Left ventricle myocardium superior (tissue), 1 donor: ENCODE measurements around the gene RBM38. TPM values are rescaled to one million over a fixed set of nuclear protein-coding genes. Genes with fewer than 3 reads are reported as not detected.
"Not testable (repeated sequence)": the region's sequence is repeated elsewhere in the genome, so short reads cannot be mapped to it uniquely, and the experiment has no call there.

Experiments
- ATAC-seq: fragments of 200-7000 bp; cut with Tn5 transposase; one replicate; pipeline ENCODE4 v1.9.1; 2020; ENCODE audit warnings: mild to moderate bottlenecking, moderate library complexity
- DNase-seq: peaks from one replicate; pipeline ENCODE4 v3.0.0-alpha.2; 2020
- intact Hi-C: fragments of 100-400 bp; cut with micrococcal nuclease; formaldehyde crosslinking; loops from one replicate; pipeline ENCODE4 v1.11.0; 2022
- total RNA-seq: library from RNA; stranded (reverse); fragmentation: NEBNext Ultra II Directional; extraction: Animal tissue kit (Norgen Biotek cat#: 25700); gene quantifications from one replicate; pipeline ENCODE4 v1.2.1, GENCODE V29; 2021
- donor health status: DM: no; HTN: yes; CAD: no; lungs with severe emphysema.

The RBM38 gene
- total RNA-seq, 1 donor from 2014 or later, result 89.3 TPM

DNA sequence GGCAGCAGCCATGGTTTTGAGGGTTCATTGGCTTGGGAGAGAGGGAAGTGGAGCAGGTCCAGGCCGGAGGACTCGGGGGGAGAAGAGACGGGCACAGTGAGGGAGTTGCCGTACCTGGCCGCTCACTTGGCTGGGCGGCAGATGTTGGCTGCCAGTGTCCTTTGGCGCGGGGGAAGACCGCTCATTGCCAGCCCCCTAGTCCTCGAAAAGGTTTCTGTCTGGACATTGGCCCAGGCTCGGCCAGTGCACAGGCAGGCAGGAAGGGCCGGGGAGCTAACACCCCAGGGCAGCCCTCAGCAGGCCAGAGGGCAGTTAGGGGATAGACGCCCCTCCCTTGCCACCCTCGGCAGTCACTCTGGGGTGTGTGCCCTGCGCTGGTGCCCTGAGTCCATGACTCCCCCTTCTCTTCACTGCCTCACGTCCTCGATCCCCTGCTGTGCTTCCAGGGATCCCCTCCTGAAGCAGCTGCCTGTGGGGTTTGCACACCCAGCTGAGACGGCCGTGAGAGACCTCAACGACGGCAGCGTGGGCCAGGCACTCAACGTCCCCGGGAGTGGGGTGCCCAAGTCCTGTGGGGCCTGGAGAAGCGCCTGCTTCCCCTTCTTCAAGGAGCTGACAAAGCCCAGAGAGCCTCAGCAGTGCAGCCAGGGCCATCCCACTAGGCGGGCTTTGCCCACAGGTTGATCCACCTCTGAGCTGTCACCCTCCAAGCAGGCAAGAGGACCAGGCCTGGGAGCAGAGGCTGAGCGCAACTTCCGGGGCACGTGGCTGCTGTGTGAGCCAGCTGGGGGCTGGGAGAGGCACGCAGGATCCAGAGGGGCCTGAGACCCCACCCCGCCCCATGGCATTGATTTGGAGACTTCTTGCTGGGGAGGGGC lies 20.4 kb downstream of the RBM38 start:
- ATAC-seq (no peak), DNase-seq (peak; percentile 27)
- intact Hi-C loops, result no loop called here

DNA sequence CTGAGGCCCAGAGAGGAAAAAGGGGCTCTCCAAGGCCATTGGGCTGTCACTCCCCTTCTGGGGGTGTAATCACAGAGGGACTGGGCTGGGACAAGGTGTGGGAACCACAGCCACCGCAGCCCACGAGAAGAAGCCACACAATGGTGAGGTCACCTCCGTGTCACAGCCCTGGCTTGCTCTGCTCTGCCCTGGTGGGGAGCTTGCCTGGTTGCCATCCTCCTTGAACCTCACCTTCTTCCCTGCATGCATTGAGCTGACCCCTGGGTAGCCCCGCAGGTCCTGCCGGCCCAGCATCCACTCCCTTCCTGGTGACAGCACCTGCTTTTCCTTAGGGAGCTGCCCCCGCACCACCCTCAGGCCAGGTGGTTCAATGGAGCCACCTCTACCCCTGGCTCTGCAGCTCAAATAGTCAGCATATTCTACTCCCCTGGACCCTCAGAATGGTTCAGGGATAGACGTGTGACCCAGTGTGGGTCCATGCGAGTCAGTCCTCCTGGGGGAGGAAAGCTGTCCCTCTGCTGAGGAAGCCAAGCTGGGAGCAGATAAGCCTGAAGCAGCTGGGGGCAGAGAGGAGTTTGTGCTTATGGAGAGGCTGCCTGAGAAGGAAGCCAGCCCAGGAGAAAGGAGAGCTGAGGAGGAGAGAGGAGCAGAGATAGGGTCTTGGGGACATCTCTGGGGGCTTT lies 21.3 kb downstream of the RBM38 start:
- intact Hi-C loops, result no loop called here
- peak; percentile 5 for DNase-seq
- ATAC-seq, result no peak

DNA sequence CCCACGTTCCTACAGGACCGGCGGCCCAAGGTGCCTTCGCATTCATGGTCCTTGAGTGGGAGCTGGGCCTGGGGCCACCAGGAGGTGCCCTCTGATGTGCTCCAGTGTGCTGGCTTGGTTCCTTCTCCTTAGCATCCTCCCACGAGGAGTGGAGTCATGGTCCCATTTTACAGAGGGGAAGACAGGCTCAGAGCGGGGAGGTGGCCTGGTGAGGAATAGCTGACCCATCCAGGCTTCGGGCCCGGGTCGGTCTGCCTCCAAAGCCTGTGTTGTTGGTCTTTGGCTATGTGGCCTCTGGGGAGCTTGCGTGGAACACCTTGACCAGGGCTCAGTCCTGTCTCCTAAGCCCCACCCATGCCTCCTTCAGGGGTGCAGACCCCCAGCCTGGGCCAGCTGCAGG lies 22.8 kb downstream of the RBM38 start:
- ATAC-seq, result no peak
- DNase-seq, result peak; percentile 18
- intact Hi-C loops, result no loop called here

DNA sequence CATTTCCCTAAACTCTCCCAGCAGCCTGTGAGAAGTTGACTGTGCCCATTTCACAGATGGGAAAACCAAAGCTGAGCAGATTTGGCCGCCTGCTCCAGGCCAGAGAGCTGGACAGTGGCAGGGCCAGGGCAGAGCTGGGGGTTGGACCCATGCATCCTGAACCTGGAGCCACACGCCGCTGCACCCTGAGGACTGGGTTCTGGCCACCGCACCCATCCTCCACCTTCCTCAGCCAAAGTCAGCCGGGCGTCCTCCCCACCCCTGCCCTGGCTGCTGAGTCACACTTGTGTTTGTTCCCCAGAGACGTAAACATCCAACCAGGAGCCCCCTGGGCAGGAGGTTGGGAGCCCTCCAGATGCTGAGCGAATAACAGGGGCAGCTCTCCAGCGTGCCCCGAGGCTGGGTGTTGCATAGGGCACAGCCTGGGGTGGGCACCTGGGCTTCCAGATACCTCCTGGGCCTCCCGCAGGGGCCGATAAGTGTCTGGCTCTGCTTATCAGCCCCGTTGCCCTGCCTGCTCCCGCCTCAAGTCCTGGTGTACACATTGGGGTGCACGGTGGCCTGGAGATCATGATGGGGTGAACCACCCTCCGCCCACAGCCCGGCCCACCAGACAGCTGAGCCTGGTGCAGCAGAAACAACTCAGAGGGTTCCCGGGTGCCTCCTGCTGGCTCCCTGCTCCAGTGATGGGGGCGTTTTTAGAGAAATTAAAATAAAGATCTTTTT lies 23.8 kb downstream of the RBM38 start:
- DNase-seq (peak; percentile 25), ATAC-seq (no peak)
- intact Hi-C loops, result no loop called here

DNA sequence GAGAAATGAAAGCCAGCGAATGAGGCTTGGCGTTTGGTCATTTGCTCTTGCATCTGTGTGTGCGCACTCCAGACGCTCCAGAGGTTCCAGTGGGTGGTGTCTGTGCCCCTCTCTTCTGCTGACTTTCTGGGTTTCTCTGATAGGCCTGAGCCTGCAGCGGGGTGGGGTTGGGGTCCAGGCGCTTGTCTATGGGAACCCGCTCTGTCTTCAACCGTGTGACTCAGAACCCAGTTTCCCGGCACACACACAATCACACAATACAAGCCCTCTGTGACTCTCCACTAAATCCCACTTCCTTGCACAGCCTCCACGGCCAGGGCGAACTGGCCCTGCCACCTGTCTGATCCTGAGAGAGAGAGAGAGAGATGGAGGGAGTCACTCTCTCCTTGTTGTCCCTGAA lies 24.6 kb downstream of the RBM38 start:
- DNase-seq (peak; percentile 5), ATAC-seq (no peak)
- intact Hi-C loops, result no loop called here

DNA sequence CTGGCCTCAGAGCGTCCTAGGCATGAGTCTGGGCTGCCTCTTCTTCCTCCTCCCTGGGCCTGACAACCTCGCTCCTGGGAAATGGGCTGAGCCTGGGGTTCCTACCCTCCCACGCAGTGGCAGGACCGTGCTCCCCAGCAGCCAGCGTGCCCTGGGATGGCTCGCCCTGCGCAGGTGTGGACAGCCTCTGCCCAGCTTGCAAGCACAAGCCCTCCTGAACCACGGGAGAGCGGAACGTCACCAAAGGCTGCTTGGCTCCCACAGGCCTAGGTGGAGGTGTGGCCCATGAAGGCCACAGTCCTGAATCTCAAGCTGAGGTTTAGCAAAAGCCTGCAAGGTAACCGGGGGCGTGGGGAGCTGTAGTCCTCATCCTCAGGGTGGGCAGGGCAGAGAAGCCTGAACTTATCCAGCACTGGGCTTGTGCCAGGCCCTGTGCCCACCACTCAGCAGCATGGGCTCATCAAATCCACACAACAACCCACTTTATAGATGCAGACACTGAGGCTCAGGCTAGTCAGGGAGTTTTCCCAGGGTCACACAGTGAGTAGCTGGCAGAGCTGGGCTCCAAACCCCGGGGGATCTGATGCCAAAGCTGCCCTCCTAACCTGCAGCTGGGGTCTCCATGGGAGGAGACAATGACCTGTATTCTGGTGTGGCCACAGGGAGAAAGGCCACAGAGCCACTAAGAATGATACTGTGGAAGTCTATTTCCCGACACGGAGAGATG lies 25.3 kb downstream of the RBM38 start:
- intact Hi-C loops, result no loop called here
- ATAC-seq, result no peak
- DNase-seq, result peak; percentile 12

DNA sequence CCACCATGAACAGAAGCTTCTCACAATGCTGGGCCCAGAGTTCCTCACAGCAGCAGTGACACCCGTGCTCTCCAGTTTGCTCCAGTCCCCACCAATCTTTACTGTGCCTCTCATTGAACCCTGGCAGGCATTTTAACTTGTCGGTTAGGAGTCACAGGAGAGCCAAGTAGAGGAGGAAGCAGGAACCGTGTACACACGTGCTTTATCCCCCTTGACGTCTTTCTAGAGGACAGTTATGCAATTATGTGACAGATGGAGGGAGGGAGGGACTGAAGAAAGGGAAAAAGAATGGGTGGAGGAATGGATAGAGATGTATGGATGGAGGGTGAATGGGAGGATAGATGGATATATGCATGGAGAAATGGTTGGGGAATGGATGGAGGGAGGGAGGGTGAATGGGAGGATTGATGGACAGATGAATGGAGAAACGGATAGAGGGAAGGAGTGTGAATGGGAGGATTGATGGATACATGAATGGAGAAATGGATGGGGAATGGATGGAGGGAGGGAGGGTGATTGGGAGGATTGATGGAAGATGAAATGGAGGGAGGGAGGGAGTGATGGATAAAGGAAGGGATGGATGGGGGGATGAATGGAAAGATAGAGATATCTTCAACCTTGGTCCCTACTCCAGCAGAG lies 26.0 kb downstream of the RBM38 start:
- ATAC-seq, result no peak
- intact Hi-C loops, result no loop called here
- no peak for DNase-seq

DNA sequence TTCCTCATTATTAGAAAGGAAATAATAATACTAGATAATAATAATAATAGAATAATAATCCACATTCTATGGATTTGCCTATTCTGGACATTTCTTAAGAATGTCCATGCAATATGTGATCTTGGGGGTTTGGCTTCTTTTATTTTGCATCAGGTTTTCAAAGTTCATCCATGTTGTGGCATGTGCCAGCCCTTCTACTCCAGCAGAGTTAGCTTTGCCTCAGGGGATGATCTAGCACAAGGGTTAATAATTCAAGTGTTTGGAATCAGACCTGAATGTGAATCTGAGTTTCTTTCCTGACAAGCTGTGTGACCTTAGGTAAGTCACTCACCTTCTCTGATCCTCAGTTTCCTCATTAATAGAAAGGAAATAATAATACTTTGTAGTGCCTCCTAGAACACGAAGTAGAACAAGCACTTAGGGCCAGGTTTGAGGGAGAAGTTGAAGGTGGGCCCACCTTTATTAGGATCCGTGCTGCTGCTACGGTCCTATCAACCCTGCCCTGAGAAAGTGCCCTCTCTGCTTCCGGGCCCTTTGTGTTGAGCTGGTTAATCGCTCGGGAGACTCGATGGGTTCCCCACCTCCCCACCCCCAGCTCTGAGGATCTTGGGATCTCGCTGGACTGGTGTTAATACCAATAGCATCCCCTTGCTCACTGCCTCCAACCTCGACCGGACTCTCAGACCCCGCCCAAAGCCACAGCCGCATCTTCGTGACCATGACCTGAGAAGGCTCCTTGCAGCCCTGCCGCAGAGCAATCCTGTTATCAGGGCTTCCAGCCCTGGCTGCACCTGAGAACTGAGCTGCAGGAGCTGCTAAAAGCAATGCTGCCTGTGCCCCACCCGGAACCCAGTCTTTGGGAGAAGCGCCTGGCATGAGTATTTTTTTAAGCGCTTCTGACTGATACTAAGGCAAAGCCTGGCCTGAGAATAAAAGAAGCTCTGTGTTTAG lies 26.9 kb downstream of the RBM38 start:
- intact Hi-C loops, result no loop called here
- no peak for ATAC-seq
- DNase-seq, result peak; percentile 13

DNA sequence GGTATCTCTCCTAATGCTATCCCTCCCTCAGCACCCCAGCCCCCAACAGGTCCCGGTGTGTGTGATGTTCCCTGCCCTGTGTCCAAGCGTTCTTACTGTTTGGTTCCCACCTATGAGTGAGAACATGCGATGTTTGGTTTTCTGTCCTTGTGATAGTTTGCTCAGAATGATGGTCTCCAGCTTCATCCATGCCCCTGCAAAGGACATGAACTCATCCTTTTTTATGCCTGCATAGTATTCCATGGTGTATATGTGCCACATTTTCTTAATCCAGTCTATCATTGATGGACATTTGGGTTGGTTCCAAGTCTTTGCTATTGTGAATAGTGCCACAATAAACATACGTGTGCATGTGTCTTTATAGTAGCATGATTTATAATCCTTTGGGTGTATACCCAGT lies 28.3 kb downstream of the RBM38 start:
- ATAC-seq, DNase-seq, intact Hi-C loops: not testable (repeated sequence)

DNA sequence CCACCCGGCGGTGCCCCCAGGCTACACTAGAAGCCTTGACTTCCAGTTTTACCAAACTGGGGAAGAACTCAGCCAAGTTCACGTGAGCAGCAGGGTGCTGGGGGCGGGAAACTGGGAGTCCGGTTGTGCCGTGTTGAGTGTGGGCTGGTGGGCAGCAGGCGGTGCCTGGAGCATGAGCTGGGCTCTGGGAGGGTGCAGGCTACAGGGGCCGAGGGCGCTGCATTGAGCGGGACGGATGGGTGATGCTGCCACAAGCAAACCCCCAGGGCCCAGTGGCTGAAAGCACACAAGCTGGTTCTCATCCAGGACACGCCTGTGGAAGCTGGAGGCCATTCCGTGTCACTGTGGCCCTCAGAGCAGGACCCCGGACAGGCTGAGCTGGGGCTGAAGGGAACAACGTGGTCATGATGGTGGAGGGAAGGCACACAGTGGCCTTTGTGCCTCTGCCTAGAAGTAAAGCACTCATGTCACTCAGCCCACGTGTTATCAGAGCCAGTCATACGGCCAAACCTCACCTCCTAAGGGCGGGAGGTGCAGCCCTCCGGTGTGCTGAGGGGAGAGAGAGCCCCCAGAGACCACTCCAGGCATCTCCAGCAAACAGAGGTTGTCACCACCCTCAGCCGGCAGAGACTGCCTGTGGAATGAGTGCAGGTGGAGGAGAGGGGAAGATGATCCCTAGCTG lies 29.5 kb downstream of the RBM38 start:
- intact Hi-C loops, result no loop called here
- ATAC-seq (peak; percentile 41), DNase-seq (peak; percentile 23)

DNA sequence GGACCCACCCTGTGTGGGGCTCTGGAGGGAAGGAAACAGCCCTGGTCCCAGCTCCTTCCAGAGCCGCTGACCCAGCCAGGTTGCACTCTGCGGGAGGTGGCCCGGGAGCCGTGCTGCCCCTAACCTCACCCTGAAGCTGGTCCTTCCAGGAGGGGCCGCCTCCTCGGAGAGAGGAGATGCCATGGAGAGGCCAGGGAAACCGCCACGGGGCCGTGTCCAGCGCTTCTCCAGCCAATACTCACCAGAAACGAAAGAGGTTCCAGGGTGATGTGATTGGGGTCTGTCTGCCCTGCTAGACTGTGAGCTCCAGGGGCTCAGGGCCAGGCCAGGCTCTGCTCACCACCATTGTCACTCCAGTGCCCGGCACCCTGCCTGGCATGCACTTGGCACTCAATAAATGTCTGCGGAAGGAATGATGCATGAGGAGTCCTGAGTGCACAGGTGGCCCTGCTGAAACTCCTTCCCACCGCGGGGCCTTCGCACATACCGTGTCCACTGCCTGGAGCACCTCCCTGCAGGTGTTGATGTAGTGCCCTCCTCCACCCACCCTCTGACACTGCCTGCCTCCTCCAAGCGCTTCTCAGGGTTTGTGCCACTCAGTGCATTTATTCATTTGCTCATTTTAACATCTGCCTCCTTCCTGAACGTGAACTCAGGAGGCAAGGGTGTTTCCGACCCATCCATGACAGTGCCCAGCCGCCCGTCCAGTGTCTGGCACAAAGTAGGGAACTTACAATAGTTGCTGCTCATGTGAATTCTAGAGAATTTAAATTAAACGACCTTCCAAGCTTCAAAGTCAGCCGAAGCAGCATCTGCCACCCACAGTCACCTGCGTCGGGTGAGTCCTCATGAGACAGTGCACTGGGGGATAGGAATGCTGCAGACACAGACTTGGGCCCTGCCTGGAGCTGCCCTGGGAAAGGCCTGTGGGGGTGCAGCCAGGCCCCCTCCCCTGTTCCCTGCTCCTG lies 30.3 kb downstream of the RBM38 start:
- ATAC-seq, result no peak
- intact Hi-C loops, result no loop called here
- peak; percentile 11 for DNase-seq

DNA sequence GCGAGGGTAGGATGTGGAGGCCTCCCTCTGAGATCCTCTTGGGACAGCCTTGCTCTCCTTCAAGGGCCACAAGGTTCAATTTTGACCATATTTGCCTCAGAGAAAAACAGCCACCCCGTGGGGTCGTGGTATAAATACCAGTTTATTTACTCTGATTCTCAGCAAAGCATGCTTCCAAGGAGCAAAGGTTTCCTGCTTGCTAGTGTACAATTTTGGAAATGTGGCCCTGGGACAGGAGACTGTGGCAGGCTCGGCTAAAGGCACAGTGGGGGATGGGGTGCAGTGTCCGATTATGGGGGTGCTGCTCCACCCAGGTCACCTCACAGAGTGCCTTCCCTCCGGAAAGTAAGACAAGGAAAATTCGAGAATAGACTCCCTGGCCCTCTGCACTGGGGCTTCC lies 31.1 kb downstream of the RBM38 start:
- intact Hi-C loops, result no loop called here
- DNase-seq, result no peak
- no peak for ATAC-seq

DNA sequence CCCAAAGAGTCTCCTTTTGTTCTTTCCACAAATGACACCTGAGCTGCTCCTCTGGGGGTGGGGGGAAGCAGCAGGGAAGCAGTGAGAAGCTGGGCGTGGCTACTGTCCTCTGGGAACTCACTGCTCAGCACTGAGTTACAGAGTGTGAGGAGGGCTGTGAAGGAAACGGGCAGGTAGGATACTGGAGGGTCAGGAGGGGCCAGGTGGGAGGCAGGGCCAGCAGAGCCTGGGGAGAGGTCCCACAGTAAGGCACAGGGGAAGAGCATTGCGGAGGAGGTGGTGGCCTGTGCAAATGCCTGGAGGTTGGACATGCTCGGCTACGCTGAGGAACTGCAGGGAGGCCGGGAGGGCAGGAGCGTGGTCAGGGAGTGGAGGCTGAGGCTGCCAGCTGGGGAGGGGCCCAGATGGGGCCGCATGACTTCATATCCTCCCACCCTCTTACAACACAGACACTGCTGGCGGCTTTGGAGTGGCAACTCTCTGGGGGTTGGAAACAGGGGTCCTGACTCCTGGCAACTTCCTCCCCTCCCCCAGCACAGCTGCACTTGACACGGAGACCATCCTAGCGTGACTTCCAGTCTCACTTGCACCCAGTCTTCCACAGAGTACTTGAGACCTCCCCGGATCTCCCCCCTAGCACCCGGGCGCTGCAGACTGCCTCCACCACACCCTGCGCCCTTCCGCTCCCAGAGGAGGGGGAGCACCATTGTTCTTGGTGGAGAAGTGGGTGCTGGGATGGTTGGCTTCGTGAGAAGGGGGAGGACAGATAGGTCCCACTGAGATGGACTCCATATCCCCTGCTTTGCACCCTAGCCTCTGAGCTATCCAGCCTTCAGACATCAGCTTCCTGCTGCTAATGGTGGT lies 34.2 kb downstream of the RBM38 start:
- intact Hi-C loops, result no loop called here
- ATAC-seq, result peak; percentile 15
- peak; percentile 32 for DNase-seq

DNA sequence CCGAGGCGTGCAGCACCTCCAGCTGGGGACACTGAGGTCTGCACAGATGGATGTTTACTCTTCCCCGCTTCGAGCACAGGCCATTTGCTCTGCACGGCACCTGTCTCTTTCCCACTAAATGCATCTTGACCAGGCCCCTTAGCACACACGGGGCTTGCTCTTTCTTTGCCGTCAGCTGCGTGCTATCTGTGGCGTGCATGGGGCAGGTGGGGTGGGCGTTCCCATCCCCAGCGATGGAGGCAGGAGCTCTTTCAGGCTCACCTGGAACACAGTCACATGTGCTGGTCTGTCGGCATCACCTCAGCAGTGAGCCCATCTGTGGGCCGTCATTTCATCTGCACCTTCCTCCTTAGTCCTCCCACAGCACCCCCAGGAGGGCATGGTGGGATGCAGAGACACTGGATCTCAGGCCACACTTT lies 35.1 kb downstream of the RBM38 start:
- no peak for ATAC-seq
- DNase-seq, result no peak
- intact Hi-C loops, result no loop called here

DNA sequence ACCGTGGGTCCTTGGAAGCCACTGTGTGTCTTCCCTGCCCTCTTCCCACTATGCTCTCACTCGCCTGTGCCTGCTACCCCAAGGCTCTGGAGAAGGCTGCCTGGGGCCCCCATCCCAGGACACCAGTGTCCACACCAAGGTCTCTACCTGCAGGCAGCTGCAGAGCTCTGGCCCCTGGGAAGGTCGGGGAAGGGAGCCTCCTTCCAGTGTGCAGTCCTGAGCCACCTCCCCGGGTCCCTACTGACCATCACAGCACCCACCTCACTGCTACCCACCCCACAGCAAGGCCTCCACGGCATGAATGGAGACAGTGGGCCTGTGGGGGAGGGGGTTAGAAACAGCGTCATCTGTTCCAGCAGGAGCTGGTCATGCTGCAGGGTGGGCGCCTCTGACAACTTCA lies 35.6 kb downstream of the RBM38 start:
- intact Hi-C loops, result no loop called here
- DNase-seq (peak; percentile 7), ATAC-seq (no peak)
